KMS-11 (cell line): Measurements from ENCODE around the gene MCM5.

ENCODE experiments used
- H2AFZ ChIP-seq: fragments of 200-600 bp; sonication (generic); 2 replicates; pipeline ENCODE4 v1.6.1; 2016; ENCODE audit warnings: antibody characterized with exemption, mixed run types, low read depth
- H3K27ac ChIP-seq: fragments of 200-600 bp; sonication (generic); 2 replicates; pipeline ENCODE4 v1.6.1; 2016; ENCODE audit warnings: mild to moderate bottlenecking, mixed run types
- H3K27me3 ChIP-seq: fragments of 200-600 bp; sonication (generic); 2 replicates; pipeline ENCODE4 v1.6.1; 2017; ENCODE audit warnings: mild to moderate bottlenecking, low read depth, mixed run types, moderate library complexity; ENCODE audit not compliant: insufficient read depth
- H3K36me3 ChIP-seq: fragments of 200-600 bp; sonication (generic); 2 replicates; pipeline ENCODE4 v1.6.1; 2017; ENCODE audit warnings: mild to moderate bottlenecking, mixed run types; ENCODE audit not compliant: insufficient read depth
- H3K4me1 ChIP-seq: fragments of 200-600 bp; sonication (generic); 2 replicates; pipeline ENCODE4 v1.6.1; 2016; ENCODE audit warnings: mild to moderate bottlenecking, low read depth, mixed run types; ENCODE audit not compliant: poor library complexity, severe bottlenecking
- H3K4me2 ChIP-seq: fragments of 200-600 bp; sonication (generic); 2 replicates; pipeline ENCODE4 v1.7.0; 2016; ENCODE audit warnings: mild to moderate bottlenecking, mixed run types
- H3K4me3 ChIP-seq: fragments of 200-600 bp; sonication (generic); IDR thresholded peaks from 2 replicates; pipeline ENCODE4 v1.6.1; 2017; ENCODE audit warnings: low read depth, low read length, mixed read lengths; ENCODE audit not compliant: insufficient read depth
- H3K79me2 ChIP-seq: fragments of 200-600 bp; sonication (generic); 2 replicates; pipeline ENCODE4 v1.6.1; 2016; ENCODE audit warnings: low read depth, mixed run types; ENCODE audit not compliant: insufficient read depth
- H3K9ac ChIP-seq: fragments of 200-600 bp; sonication (generic); 2 replicates; pipeline ENCODE4 v1.6.1; 2016; ENCODE audit warnings: mild to moderate bottlenecking, mixed run types
- H4K20me1 ChIP-seq: fragments of 200-600 bp; sonication (generic); 2 replicates; pipeline ENCODE4 v1.6.1; 2016; ENCODE audit warnings: mild to moderate bottlenecking, mixed run types; ENCODE audit not compliant: insufficient read depth
- TF ChIP-seq, protein P1 (sequence below): fragments of 200-600 bp; sonication (generic); conservative IDR thresholded peaks from 2 replicates; pipeline ENCODE4 v1.6.1; 2017; ENCODE audit warnings: low read depth, mild to moderate bottlenecking, antibody characterized with exemption, low read length, moderate library complexity, mixed read lengths

Gene MCM5

DNA sequence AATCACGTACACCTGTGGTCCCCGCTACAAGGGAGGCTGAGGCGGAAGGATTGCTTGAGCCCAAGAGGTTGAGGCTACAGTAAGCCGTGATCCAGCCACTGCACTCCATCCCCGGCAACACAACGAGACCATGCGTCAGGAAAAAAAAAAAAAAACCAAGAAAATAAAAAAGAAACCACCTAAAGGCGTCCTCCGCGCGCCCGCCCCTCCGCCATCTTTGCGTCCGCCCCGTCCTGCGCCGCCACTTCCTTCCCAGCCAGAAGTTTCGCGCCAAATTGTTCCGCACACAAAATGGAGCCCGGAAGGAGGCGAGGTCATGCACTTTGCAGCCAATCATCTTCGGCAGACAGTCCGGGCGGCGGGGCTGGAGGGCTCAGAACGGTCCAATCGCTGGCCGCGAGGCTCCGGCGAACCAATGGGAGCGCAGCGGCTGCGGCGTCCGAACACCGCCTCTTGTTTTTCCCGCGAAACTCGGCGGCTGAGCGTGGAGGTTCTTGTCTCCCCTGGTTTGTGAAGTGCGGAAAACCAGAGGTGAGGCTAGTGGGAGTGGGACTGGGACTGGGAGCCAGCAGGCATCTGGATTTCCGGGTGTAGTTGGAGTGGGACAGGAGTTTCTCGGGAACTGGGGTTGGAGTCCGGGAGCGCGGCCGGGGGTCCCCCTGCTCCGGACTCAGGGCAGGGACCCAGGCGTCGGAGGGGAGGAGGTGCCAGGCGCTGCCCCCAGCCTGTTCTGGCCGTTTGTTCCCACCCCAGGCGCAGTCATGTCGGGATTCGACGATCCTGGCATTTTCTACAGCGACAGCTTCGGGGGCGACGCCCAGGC is at the start of gene MCM5:
Gene MCM5, plus strand, starts transcription at position 463 of the 823 bp plus-strand sequence. Its CDS starts 299 bp downstream, at position 762.
- TF ChIP-seq, protein P1, sequence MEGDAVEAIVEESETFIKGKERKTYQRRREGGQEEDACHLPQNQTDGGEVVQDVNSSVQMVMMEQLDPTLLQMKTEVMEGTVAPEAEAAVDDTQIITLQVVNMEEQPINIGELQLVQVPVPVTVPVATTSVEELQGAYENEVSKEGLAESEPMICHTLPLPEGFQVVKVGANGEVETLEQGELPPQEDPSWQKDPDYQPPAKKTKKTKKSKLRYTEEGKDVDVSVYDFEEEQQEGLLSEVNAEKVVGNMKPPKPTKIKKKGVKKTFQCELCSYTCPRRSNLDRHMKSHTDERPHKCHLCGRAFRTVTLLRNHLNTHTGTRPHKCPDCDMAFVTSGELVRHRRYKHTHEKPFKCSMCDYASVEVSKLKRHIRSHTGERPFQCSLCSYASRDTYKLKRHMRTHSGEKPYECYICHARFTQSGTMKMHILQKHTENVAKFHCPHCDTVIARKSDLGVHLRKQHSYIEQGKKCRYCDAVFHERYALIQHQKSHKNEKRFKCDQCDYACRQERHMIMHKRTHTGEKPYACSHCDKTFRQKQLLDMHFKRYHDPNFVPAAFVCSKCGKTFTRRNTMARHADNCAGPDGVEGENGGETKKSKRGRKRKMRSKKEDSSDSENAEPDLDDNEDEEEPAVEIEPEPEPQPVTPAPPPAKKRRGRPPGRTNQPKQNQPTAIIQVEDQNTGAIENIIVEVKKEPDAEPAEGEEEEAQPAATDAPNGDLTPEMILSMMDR: no peak
- no peaks in the 10 kb centered on the region for H3K27me3 ChIP-seq
- peak within 1 kb of the TSS; percentile 78 for H2AFZ ChIP-seq
- H3K79me2 ChIP-seq: peaks cover 23% of the 10 kb centered on the region; the same call in 1 of the 2 replicates
- peak within 1 kb of the TSS; percentile 82 for H3K27ac ChIP-seq
- peak within 1 kb of the TSS; percentile 76 for H3K4me2 ChIP-seq
- peaks cover 6% of the 10 kb centered on the region; the same call in 1 of the 2 replicates for H3K36me3 ChIP-seq
- H4K20me1 ChIP-seq: no peaks in the 10 kb centered on the region
- H3K4me3 ChIP-seq: peak within 1 kb of the TSS; percentile 38
- peaks cover 22% of the 10 kb centered on the region for H3K4me1 ChIP-seq
- peak within 1 kb of the TSS; percentile 99 for H3K9ac ChIP-seq

DNA sequence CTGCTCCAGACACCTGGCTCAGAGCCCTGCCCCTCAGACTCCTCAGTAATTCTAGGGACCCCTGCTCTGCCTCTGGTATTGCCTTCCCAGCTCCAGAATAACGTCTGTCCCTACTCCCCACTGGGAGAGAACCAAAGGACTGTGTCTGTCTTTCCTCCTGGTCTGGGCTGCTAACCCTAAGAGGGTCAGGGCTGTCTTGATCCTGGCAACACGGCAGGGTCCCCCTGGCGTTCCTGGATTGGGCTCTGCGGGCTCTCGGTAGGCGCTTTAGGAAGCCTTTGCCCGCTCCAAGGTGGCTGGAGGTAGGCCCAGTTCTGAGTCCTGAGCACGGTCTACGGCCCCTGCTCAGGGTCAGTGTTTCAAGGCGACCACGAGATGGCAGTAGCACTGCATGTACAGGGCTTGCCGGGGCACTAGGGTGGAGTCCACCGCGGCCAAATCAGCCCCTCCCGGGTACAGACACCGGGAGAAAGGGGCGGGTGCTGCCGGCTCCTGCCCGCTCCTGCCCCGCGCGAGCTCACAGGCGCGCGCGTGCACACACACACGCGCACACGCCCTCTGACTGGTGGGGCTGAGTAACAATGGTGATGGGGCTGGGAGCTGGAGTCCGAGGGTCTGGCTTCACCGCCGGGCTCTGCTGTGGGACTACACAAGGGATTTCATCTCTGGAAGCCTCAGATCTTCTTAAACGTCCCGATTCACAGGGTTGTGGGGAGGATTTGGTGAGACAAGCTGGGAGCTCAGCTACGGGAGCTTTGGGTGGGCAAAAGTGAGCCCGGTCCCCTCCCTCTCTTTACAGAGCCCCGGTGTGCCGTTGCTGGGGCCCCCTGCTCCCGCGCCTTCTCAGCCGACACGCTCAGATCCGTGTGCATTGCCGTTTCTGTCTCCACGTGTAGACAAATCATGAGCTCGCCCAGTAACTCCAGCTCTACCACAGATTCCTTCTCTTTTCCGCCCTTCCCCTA is 49.1 kb upstream of the MCM5 start:
- H3K9ac ChIP-seq: peak overlapping the region; percentile 74; the same call in 1 of the 2 replicates
- peaks cover 24% of the 10 kb centered on the region for H3K4me1 ChIP-seq
- H3K27me3 ChIP-seq: no peaks in the 10 kb centered on the region
- TF ChIP-seq, protein P1: peak; percentile 60
- peak overlapping the region; percentile 91 for H3K4me2 ChIP-seq
- no peaks in the 10 kb centered on the region for H4K20me1 ChIP-seq
- H2AFZ ChIP-seq: peak overlapping the region; percentile 94
- no peak overlapping the region for H3K4me3 ChIP-seq
- H3K36me3 ChIP-seq: no peaks in the 10 kb centered on the region
- H3K27ac ChIP-seq: no peak overlapping the region; the same call in 1 of the 2 replicates
- no peaks in the 10 kb centered on the region for H3K79me2 ChIP-seq

DNA sequence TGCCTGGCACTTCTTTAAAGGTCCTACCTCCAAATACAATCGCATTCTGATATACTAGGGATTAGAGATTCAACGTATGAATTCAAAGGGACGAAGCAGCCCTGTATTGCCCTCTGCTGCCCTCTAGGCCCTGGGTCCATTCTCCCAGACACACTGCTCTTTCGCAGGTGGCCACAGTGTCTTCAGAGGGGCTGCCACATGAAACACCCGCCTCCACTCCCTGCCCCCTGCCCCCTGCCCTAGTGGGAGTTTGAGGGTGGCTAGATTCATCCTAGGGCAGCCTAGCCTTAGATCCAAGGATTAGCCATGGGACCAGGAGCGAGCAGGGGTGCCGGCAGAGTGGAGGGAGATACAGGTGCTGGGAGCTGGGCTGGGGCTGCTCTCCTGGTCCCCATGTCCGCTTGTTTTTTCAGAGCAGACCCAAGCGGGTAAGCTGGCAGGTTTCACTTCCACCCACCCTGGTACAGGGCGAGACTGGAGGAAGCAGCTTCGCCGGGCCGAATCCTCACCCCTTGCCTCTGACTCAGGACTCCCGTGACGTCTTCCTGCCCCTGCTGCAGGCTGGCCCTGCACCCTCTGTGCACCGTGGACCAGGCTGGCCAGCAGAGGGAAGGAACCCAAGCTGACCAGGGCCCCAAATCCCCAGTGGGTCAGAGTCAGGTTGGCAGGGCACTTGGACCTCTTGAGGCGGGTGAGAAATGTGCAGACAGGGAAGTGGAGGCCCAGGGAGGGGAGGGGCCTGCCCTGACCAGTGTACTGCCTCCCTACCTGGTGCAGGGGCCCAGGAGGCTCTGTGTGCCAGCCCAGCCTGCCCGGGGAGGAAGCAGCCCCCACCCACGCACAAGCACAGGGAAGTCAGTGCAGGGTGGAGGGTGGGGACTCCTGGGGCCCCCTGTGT is 47.5 kb upstream of the MCM5 start:
- Histone ChIP-seq H3K4me3 (no peak overlapping the region), H3K9ac (no peak overlapping the region), H3K27ac (no peak overlapping the region)

More for the DNA sequence above, 47.5 kb upstream of the MCM5 start:
- Histone ChIP-seq H3K36me3 (no peaks in the 10 kb centered on the region), H3K4me2 (no peak overlapping the region), H3K27me3 (no peaks in the 10 kb centered on the region), H3K79me2 (no peaks in the 10 kb centered on the region), H3K4me1 (peaks cover 15% of the 10 kb centered on the region), H2AFZ (no peak overlapping the region), H4K20me1 (no peaks in the 10 kb centered on the region)
- TF ChIP-seq, protein P1: no peak
